Stimulated activated CD4-positive, alpha-beta T cell treated with anti-CD3 and anti-CD28 coated beads, TNF-alpha, amount 100 ng/mL, for 1 hour (primary cell): ENCODE measurements around the gene DGKI.
"Not testable (repeated sequence)": the region's sequence is repeated elsewhere in the genome, so short reads cannot be mapped to it uniquely, and the experiment has no call there.

Experiments used
- DNase-seq, 3 donors: peaks; one replicate each; pipeline ENCODE4 v3.0.0-alpha.2; 2020; ENCODE audit warnings: low read depth in 3 of 3, low spot score in 1 of 3

The DGKI gene

DNA sequence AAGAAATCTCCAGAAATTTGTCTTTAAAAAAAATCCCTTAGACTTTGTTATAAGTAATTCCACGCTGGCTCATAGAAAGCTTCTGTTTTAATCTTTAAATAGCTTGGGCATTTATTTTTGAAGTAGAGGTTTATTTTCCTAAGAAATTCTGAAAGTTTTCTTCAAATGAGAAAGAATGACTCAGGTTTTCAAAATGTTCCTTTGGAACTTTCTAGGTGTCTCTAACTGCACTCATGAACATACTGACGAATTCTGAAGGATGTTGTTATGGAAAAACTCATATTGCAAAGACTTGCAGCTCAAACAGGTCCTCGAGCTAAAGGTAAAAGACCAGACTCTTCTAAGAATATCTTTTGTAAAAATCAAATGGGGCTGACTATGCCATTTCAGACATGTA, 10.7 kb downstream of the DGKI start:
- no peak for DNase-seq

DNA sequence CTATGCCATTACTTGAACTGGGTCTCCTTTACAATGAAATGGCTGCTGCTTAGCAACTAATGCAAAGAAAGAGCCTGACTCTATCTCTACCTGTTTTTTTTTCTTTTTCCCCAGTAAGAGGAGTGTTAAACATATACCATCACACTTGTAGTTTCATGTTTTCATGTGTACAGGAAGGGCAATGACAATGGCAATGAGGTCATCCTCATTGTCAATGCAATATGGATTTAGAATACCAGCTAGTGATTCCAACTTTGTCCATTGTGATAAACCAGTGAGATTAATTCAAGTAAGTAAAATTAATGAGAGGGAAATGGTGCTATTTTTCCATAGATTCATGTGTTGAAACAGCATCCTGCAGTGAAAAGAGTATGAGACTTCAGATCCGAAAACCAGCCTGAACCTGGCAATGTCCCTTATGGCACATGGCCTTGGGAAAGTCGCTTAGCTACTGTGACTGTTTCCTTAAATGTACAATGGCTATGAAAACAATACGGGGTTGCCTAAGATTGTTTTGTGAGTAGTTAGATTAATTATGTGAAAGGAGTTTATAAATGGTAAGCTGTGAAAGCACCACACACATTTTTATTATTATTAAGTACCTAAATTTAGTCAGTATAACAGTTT, 11.2 kb downstream of the DGKI start:
- DNase-seq, result no peak

GRCh38 chr7:137834552-137834951, 12.2 kb downstream of the DGKI start:
- DNase-seq, result no peak

GRCh38 chr7:137832990-137833389, 13.8 kb downstream of the DGKI start:
- DNase-seq, result not testable (repeated sequence)

GRCh38 chr7:137832382-137832781, 14.4 kb downstream of the DGKI start:
- no peak for DNase-seq

DNA sequence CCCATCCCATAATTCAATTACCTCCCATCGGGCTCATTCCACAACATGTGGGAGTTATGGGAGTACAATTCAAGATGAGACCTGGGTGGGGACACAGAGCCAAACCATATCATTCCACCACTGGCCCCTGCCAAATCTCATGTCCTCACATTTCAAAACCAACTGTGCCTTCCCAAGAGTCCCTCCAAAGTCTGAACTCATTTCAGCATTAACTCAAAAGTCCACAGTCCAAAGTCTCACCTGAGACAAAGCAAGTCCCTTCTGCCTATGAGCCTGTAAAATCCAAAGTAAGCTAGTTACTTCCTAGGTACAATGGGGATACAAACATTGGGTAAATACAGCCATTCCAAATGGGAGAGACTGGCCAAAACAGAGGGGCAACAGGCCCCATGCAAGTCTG, 15.2 kb downstream of the DGKI start:
- not testable (repeated sequence) for DNase-seq

DNA sequence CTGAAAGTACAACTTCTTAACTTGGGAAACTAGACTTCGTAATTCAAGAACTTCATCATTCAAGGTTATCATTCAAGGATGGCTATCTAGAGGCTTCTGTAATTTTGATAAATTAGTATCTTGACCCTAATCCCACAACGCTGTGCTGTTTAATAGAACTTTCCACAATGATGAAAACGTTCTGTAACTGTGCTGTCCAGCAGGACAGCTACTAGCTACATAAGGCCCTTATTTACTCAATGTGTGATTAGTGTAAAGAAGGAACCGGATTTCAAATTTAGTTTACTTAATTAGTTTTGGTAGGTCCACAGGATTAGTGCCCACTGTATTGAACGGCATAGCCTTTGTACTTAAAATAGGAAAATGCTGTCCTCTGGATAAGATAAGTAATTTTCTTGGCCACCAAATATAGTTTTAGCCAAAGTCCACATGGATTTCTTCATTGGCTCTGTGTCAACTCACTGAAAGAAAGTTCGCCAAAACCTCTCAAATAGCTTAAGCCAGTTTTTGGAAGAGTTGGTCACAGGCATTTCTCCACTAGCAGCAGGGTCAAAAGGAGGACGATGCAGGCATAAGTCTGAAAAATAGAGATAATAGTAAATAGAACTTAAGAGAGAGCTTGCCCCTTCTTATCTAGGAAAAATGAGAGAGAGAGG, 17.3 kb downstream of the DGKI start:
- no peak for DNase-seq

- DNase-seq, result no peak
Measured at GRCh38 chr7:137828456-137828855, 18.3 kb downstream of the DGKI start.

DNA sequence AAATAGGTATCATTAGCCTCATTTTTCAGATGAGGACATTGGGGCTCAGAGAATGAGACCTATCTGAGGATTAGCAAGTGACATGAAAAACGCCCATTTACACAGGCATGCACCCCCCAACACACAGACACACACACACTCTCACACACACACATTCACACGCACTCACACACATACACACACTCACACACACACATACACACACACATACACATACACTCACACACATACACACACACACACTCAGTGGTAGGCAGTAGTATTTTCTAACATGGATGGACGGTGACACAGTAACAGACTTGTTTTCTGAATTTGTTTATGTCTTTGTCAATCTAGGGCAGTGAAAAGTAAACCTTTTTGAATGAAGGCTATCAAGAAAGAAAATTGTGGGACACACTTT, 21.3 kb downstream of the DGKI start:
- no peak for DNase-seq

- DNase-seq, result no peak
Measured at GRCh38 chr7:137820677-137821420, 25.9 kb downstream of the DGKI start.

- no peak for DNase-seq
Measured at GRCh38 chr7:137820156-137820555, 26.6 kb downstream of the DGKI start.

- no peak for DNase-seq
Measured at GRCh38 chr7:137818036-137818435, 28.7 kb downstream of the DGKI start.

- DNase-seq, result no peak
Measured at GRCh38 chr7:137816696-137817320, 30.0 kb downstream of the DGKI start.

DNA sequence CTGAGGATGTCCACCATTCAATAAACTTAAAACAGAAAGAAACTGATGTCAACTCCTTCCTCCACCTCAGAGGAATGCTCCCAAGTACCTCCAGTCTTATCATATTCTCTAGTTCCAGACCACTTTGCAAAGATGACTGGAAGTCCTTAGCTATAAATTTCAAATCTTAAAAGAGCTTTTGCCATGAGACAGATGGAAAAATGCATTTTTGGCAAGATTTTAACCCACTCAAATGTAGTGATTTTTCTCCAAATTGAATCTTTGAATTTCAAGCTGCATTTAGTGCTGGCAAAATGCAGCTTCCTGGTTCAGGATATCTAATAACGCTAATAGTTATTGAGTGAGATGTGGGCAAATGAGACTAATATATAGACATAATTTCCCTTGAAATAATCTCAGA, 33.2 kb downstream of the DGKI start:
- DNase-seq, result no peak

DNA sequence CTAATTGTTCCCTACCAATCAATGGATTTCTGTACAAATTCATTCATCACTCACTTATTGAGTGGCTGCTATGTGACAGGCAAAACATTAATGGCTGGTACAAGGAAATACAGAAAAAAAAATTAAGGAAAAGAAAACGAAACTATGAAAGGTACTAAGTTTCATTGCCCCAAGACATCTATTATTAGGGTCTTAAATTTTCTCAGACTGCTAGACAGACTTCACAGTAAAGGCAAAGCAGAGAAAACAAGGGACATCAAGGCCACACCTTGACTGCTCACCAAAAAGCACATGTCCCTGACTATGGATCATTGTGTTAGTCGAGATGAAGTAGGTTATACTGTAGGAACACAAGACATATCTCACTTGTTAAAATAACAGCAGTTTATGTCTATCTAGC, 36.5 kb downstream of the DGKI start:
- DNase-seq, result no peak

DNA sequence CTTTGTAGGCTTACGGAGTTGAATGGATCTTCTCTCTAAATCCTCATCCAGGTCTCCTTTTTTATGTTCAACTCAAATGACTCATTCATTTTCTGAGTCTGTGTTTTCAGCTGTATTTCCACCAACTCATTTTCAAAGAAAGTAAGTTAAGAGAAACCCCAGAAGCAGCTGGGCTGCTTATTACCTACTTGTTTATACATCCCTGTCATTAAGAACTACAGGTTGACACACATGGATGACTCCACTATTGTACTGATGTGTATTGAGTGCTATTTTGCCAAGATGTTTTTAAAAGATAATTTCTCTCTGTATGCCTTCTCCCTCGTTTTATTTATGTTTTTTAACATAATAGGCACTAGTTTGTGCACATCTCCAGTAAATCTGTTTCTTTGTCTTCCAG, 41.9 kb downstream of the DGKI start:
- DNase-seq, result no peak

DNA sequence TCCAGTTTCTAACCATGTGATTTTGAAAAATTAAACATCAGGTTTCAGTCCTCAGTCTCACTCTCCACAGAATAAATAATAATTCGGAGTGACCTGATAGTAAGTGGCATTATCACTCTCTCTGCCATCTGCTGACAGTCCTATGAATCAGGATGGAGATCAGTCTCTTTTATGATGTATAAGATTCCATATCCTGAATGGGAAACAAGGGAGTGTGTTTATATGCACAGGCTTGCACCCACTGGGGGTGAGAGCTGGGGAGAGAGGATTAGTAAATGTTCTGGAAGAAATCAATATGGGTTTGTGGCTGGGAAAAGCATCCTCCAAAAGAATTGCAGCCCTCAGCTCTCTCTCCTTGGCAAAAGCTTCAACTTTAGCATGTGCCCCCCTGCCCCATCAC, 45.3 kb downstream of the DGKI start:
- no peak for DNase-seq

- DNase-seq, result no peak
Measured at GRCh38 chr7:137801003-137801402, 45.8 kb downstream of the DGKI start.

DNA sequence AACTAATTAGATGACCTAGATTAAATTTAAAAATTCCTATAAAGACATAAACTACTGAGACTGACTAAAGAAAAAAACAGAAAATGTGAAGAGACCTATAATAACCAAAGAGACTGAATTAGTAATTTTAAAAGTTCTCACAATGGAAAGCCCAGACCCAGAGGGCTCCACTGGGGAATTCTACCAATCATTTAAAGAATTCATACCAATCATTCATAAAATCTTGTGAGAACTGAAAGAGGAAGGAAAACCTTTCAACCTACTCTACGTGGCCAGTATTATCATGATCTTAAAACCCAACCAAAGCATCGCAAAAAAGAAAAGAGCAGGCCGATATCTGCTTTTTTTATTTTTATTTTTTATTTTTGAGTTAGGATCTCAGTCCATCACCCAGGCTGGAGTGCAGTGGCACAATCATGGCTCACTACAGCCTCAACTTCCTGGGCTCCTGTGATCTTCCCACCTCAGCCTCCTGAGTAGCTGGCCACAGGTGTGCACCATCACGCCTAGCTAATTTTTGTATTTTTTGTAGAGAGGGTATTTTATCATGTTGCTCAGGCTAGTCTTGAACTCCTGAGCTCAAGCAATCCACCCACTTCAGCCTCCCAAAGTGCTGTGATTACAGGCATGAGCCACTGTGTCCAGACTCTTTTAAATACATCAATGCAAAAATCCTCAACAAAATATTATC, 48.6 kb downstream of the DGKI start:
- DNase-seq, result no peak

DNA sequence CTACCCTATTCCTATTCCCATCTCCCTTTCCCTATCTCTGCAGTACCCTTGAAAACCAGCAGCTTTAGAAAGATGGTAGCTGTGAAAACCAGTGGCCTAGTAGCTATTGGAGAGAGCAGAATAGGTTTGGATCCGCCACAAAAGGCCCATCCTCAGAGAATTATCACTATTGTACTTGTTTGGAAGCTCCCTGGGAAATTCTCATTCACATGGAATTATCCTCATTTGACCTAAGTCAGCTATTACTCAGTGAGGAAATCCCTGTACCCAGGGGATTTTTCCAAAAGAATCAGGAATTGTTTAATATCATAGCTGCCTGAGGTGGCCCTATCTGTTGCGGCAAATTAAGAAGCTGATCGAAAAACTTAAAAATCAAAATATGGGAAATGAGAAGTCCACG, 51.6 kb downstream of the DGKI start:
- DNase-seq, result no peak

DNA sequence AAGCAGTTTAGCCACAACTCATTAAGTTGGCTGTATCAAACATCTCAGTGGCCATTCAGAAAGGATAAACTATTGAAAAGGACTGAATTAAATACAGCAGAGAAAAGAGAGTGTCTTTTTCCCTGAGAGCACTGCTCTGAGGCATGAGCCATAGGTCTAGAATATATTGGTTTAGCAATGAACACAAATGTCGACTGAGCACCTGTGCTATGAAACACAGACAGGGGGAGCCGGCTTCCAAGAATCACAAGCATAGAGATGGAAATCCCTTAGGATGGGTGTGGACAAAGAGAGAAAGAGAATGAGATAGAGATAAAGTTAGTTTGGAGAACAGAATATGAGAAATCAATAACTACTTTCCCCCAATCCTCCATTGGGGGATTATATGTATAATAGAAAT, 54.8 kb downstream of the DGKI start:
- no peak for DNase-seq
